ENCODE data around the gene RBMS1. TPM values are rescaled to one million over a fixed set of nuclear protein-coding genes. Genes with fewer than 3 reads are reported as not detected.

The RBMS1 gene
- total RNA-seq, 1 donor from 2014 or later, result 102 TPM

DNA sequence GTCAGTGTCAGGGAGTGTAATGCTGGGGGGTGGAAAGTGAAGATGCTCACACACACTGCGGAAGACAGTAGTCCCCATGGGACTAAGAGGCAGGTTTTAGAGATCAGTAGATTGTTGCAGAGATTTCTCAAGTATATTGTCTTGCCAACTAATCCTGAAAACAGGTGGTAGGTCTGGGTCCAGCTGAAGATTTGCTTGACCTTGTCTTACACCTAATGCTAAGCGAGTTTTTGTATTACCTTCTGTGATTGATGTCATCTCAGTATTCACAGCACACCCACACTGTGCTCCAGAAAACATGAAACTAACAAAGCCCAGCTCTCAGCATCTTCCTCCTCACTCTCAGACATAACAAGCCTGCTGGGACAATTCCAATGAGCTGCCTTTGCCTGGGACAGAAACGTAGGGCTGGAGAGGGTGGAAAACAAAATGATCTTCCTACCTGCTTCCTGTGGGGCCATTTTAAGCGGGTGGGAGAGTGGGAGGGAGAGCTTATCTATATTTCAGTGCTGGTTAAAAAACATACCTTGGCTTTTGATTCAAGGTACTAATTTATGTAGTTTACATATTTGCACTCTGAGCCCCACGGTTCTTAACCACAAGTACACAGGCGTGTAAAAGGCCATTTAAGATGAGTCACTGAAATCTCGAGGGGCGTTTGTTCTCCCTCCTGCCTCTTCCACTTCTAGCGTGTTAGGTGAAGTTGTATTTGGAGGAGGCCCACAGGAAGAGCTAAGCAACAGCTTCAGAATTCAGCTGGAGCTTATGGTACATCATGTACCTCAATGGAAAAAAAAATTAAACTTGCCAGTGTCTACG lies 23.1 kb upstream of the RBMS1 start:
- Histone ChIP-seq H3K4me3 (no peak overlapping the region), H3K4me1 (no peaks in the 10 kb centered on the region), H3K9me3 (no peaks in the 10 kb centered on the region), H3K27ac (no peak overlapping the region), H3K36me3 (no peaks in the 10 kb centered on the region), H3K27me3 (no peaks in the 10 kb centered on the region)
- intact Hi-C loops (cut with DNase I), result no loop called here
- peak; percentile 38 for ATAC-seq
- TF ChIP-seq, protein P1, sequence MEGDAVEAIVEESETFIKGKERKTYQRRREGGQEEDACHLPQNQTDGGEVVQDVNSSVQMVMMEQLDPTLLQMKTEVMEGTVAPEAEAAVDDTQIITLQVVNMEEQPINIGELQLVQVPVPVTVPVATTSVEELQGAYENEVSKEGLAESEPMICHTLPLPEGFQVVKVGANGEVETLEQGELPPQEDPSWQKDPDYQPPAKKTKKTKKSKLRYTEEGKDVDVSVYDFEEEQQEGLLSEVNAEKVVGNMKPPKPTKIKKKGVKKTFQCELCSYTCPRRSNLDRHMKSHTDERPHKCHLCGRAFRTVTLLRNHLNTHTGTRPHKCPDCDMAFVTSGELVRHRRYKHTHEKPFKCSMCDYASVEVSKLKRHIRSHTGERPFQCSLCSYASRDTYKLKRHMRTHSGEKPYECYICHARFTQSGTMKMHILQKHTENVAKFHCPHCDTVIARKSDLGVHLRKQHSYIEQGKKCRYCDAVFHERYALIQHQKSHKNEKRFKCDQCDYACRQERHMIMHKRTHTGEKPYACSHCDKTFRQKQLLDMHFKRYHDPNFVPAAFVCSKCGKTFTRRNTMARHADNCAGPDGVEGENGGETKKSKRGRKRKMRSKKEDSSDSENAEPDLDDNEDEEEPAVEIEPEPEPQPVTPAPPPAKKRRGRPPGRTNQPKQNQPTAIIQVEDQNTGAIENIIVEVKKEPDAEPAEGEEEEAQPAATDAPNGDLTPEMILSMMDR (IDR thresholded peaks at IDR 0.05), result no peak
- no peak for DNase-seq

DNA sequence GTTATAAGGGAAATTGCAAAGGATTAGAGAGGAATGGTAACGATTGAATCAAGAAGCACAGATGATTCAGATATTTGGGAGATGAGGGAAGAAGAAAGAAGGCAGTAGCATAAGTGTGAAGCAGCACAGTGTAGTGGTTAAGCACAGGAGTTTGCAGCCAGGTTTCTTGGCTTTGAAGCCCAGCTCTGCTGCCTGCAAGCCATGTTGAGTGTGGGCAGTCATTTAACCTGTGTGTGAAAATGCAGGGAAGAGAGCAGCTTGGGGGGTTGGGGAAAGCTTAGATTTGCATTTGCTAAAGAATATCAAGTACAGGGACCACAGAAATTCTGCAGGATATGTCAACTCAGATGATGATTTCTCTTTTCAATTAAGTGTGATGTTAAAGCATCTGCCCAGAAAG lies 21.5 kb upstream of the RBMS1 start:
- no peaks in the 10 kb centered on the region for H3K9me3 ChIP-seq
- intact Hi-C loops (cut with DNase I), result no loop called here
- ATAC-seq, result no peak

DNA sequence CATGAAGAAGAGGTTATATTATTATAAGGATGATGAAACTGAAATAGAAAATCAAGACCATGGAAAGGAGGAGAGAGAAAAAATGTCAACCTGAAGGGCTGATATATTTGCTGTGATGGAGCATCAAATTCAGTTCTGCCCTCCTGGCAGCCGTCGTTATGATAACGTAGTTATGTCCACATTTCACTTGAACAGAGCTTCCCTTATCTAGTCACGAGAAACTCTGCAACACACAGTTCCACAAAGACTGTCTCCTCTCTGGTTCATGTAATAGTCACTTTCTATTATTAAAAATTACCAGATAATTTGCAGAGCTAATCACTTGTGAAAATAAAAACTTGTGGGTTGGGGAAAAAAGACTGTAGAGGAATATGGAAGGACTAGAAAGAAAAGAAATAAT lies 19.5 kb upstream of the RBMS1 start:
- ATAC-seq, result no peak
- H3K9me3 ChIP-seq, result no peaks in the 10 kb centered on the region
- DNase-seq, result no peak
- H3K36me3 ChIP-seq, result no peaks in the 10 kb centered on the region
- no peak overlapping the region for H3K27ac ChIP-seq
- no peak overlapping the region for H3K4me3 ChIP-seq
- intact Hi-C loops (cut with DNase I), result no loop called here
- TF ChIP-seq, protein P1 (IDR thresholded peaks at IDR 0.05), result no peak
- H3K4me1 ChIP-seq, result no peaks in the 10 kb centered on the region
- H3K27me3 ChIP-seq, result no peaks in the 10 kb centered on the region

More for the DNA sequence above, 21.5 kb upstream of the RBMS1 start:
- Histone ChIP-seq H3K27me3 (no peaks in the 10 kb centered on the region), H3K4me3 (no peak overlapping the region), H3K27ac (no peak overlapping the region), H3K36me3 (no peaks in the 10 kb centered on the region), H3K4me1 (no peaks in the 10 kb centered on the region)
- TF ChIP-seq, protein P1 (IDR thresholded peaks at IDR 0.05), result no peak
- no peak for DNase-seq

DNA sequence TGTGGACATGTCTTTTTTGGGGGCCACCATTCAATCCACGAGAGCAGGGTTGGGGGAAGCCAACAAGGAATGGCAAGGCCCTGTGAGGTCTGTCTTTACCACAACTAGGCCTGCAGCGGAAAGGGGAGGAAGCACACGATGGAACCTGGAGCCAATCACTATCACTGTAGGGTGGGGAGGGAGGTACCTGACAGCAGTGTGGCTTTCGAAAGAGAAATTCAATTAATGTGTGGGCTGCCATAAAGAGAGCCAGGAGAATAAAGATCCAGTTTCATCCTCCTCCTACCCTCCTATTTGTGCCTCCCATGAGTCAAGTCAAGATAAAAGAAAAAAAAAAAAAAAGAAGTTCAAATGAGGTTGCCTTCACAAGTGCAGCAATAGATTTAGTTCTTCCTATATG lies 18.9 kb upstream of the RBMS1 start:
- H3K9me3 ChIP-seq, result no peaks in the 10 kb centered on the region
- H3K27me3 ChIP-seq, result no peaks in the 10 kb centered on the region
- H3K27ac ChIP-seq, result no peak overlapping the region
- no peaks in the 10 kb centered on the region for H3K36me3 ChIP-seq
- no peak for DNase-seq
- no peak for ATAC-seq
- intact Hi-C loops (cut with DNase I), result no loop called here
- no peaks in the 10 kb centered on the region for H3K4me1 ChIP-seq
- TF ChIP-seq, protein P1 (IDR thresholded peaks at IDR 0.05), result no peak
- no peak overlapping the region for H3K4me3 ChIP-seq

DNA sequence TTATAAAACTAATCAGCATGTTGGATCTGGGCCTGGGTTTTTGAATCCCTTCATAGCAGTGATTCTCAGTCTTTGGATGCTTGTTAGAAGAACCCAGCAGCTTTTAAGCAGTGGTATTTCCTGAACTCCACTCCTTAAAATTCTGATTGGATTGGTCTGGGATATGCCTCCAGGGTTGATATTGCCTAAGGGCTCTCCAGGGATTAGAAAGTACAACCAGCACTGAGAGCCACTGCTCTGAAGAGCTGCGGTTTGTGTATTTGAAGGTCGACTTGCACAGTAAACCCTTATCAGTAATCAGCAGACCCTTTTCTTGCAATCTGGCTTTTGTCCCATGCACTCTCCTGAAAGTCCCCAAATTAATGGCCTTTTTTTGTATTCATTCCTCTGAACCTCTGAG lies 17.0 kb upstream of the RBMS1 start:
- Histone ChIP-seq H3K4me1 (no peaks in the 10 kb centered on the region), H3K27me3 (no peaks in the 10 kb centered on the region), H3K36me3 (no peaks in the 10 kb centered on the region), H3K9me3 (no peaks in the 10 kb centered on the region), H3K27ac (no peak overlapping the region), H3K4me3 (no peak overlapping the region)
- ATAC-seq (peak; percentile 77), DNase-seq (no peak)
- intact Hi-C loops (cut with DNase I), result no loop called here
- TF ChIP-seq, protein P1 (IDR thresholded peaks at IDR 0.05), result no peak

All from upper lobe of right lung (tissue), 1 donor.